ENCODE data around the gene SCCPDH. TPM values are rescaled to one million over a fixed set of nuclear protein-coding genes. Genes with fewer than 3 reads are reported as not detected.

The SCCPDH gene
- total RNA-seq, 2 donors from 2014 or later, result 21.4 to 23.1 TPM

DNA sequence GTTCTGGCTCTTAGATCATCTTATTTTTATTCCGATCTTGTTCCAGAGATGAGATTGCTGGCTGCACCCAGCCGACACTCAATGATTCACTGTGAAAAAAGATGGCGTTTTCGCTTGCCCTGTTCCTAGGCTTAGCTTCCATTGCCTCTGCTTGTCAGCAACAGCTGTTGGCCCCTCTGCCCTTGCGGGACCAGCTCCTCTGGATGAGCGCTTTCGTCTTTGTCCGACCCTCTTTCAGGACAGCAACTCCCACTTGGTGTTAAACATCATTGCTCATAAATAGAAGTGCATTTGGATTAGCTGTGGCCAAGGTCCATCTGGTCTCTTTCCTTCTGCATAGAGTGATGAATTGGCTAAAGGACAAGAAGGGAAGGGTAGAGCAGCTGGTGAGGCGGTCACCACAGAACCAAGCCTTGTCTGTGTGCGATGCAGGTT, 43.5 kb upstream of the SCCPDH start:
- H3K4me1 ChIP-seq, result peaks cover 0 to 36% of the 10 kb centered on the region in 2 donors
- no peak overlapping the region for H3K4me3 ChIP-seq
- H3K27me3 ChIP-seq, result no peaks in the 10 kb centered on the region
- H3K36me3 ChIP-seq, result no peaks in the 10 kb centered on the region
- no peak for DNase-seq (ENCODE audit: low spot score)
- TF ChIP-seq, protein P1, sequence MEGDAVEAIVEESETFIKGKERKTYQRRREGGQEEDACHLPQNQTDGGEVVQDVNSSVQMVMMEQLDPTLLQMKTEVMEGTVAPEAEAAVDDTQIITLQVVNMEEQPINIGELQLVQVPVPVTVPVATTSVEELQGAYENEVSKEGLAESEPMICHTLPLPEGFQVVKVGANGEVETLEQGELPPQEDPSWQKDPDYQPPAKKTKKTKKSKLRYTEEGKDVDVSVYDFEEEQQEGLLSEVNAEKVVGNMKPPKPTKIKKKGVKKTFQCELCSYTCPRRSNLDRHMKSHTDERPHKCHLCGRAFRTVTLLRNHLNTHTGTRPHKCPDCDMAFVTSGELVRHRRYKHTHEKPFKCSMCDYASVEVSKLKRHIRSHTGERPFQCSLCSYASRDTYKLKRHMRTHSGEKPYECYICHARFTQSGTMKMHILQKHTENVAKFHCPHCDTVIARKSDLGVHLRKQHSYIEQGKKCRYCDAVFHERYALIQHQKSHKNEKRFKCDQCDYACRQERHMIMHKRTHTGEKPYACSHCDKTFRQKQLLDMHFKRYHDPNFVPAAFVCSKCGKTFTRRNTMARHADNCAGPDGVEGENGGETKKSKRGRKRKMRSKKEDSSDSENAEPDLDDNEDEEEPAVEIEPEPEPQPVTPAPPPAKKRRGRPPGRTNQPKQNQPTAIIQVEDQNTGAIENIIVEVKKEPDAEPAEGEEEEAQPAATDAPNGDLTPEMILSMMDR (IDR thresholded peaks at IDR 0.05), result no peak
- H3K9me3 ChIP-seq, result no peaks in the 10 kb centered on the region
- peak overlapping the region; percentile 23 to 25 for H3K27ac ChIP-seq

DNA sequence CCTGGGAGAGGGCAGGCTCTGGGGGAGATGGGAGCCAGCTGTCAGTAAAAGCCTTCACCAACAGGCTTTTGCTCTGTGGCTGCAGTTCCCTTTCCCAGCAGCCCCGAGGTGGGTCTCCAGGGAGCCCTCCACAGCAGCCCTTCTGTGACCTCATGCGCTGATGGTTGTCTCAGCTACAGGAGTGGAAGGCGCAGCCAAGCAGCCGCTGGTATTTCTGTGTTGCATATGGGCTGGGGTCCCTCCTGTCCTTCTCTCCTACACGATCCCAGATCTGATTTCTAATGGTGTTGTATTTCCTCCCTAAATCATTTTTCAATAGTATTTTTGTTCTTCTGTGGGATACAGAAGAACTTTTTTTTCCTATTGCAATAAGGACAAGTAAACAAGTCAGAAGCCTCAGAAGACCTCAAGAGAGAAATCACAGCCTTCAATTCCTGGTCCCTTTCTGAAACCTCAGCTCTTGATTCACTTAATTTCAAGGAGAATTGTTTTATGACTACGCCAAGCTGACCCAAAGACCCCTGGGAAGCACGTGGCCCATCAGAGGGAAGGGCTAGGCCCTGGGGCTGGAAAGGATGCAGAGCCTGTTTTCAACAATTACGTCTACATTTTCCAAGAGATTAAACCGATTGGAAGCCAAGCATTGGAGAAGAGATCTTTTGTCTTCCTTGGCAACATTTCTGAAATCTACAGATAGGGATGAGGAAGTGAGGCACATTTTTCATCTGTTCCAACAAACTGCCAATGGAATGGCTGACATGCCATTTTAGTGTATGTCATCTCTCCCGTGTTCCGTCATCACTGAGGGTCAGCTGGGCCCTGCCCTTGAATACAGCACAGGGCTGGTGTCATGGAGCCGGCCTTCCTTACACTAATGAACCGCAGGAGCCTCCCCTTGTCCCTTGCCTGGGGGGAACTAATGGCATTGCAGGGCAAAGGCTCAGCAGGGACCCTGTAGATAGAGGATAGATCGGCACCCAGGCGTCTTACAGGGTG, 42.0 kb upstream of the SCCPDH start:
- no peak overlapping the region for H3K4me3 ChIP-seq

DNA sequence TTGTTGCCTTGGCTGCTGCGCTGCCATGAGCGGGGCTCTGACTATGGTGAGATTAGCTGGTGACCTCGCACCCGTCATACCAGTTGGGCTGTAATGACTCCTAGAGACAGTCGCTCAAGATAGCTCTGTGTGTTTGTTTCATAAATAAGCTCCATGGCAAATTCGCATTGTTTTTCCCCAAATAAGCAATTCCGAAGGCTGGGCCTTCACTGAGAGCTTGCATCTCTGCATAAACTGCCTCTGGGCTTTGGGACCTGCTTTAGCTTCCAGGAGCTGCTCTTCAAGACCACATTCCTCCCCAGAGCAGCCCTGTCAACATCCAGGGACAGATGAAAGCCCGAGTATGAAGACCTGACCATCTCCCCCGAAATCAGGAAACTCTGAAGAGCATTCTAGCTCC, 40.7 kb upstream of the SCCPDH start:
- Histone ChIP-seq H3K36me3 (no peaks in the 10 kb centered on the region), H3K4me3 (no peak overlapping the region), H3K27ac (no peak overlapping the region), H3K9me3 (no peaks in the 10 kb centered on the region), H3K27me3 (no peaks in the 10 kb centered on the region), H3K4me1 (peaks cover 0 to 36% of the 10 kb centered on the region in 2 donors)
- TF ChIP-seq, protein P1 (IDR thresholded peaks at IDR 0.05), result no peak
- DNase-seq (ENCODE audit: low spot score), result no peak

More for the DNA sequence above, 42.0 kb upstream of the SCCPDH start:
- TF ChIP-seq, protein P1 (IDR thresholded peaks at IDR 0.05), result no peak
- H3K27me3 ChIP-seq, result no peaks in the 10 kb centered on the region
- H3K4me1 ChIP-seq, result peaks cover 0 to 36% of the 10 kb centered on the region in 2 donors
- no peak for DNase-seq (ENCODE audit: low spot score)
- H3K36me3 ChIP-seq, result no peaks in the 10 kb centered on the region
- H3K27ac ChIP-seq, result peak overlapping the region; percentile 47 to 61
- no peaks in the 10 kb centered on the region for H3K9me3 ChIP-seq

DNA sequence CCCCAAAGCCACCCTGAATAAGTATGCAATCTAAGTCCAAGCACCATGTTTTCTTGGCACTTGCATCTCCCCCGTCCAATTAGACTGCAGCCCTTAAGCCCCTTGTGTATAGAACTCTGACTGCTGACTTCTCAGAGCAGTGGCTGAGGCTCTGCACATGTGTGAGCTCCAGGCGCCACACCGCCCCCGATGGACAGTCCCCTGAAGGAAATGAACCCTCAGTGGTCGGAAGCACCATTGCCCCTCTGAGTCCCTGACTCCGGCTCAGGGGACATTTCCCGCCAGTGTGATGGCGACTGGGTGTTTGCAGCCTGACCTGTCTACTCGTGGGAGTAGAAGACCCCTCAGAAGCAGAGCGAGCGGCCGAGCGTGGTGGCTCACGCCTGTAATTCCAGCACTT, 37.2 kb upstream of the SCCPDH start:
- Histone ChIP-seq H3K4me3 (no peak overlapping the region), H3K27me3 (no peaks in the 10 kb centered on the region), H3K36me3 (no peaks in the 10 kb centered on the region), H3K27ac (no peak overlapping the region), H3K9me3 (no peaks in the 10 kb centered on the region), H3K4me1 (peaks cover 0 to 19% of the 10 kb centered on the region in 2 donors)
- TF ChIP-seq, protein P1 (IDR thresholded peaks at IDR 0.05), result no peak
- DNase-seq (ENCODE audit: low spot score), result no peak

DNA sequence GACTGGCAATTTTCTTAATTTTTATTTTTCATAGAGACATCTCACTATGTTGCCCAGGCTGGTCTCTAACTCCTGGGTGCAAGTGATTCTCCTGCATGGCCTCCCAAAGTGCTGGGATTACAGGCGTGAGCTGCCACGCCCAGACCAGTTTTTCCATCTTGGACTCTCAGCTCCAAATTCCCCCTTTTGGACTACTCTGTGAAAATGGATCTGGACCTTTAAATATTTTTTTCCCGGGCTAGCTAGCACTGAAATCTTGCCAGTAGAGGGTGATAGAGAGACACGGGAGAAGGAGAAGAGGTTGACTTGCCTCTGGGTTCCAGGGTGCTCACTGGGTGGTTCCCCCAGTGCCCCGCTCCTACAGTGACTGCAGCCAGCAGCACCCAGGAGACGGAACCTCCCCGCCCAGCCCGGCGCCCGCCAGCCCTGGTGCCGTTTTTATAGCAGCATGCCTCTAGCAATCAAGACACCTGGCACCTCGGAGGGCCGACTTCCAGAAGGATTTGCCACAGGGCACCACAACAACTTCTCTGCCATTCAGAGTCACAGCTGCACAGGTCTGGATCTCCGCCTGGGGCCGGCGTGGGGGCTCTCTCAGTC, 34.7 kb upstream of the SCCPDH start:
- no peaks in the 10 kb centered on the region for H3K27me3 ChIP-seq
- peaks cover 0 to 5% of the 10 kb centered on the region in 2 donors for H3K9me3 ChIP-seq
- H3K27ac ChIP-seq, result peak overlapping the region; percentile 20 to 21
- peak overlapping the region; percentile 24 to 41 for H3K4me3 ChIP-seq
- TF ChIP-seq, protein P1 (IDR thresholded peaks at IDR 0.05), result peak; percentile 77 to 86
- no peak for DNase-seq (ENCODE audit: low spot score)
- no peaks in the 10 kb centered on the region for H3K36me3 ChIP-seq
- peaks cover 0 to 19% of the 10 kb centered on the region in 2 donors for H3K4me1 ChIP-seq
